GM23338 (cell line): ENCODE measurements around the gene HBQ1.

Source experiments
- CTCF ChIP-seq, 2 experiments: fragments of 200-600 bp in 1 of 2; sonication (generic) in 1 of 2; conservative IDR thresholded peaks; 2 replicates each; pipeline versions ENCODE4 v1.5.1 to v1.6.1; 2016 to 2017; ENCODE audit warnings: antibody characterized with exemption in 2 of 2, low read depth in 2 of 2, mild to moderate bottlenecking in 2 of 2, moderate library complexity in 1 of 2
- POLR2AphosphoS5 ChIP-seq: IDR thresholded peaks from 2 replicates; pipeline ENCODE4 v1.6.1; 2016; ENCODE audit warnings: antibody characterized with exemption, low read depth
- REST ChIP-seq: IDR thresholded peaks from one replicate; pipeline ENCODE4 v1.6.1; 2018; ENCODE audit warnings: antibody characterized with exemption; ENCODE audit not compliant: unreplicated experiment
- ZNF331 ChIP-seq: fragments of 250-450 bp; sonication (Bioruptor Pico); IDR thresholded peaks from 2 replicates; pipeline ENCODE4 v1.5.0; 2020; ENCODE audit warnings: low read depth, mild to moderate bottlenecking, moderate library complexity

GRCh38 chr16:178668-179015 is 1.6 kb upstream of the HBQ1 start:
- TF ChIP-seq POLR2AphosphoS5 = no peak
- TF ChIP-seq CTCF (conservative IDR thresholded peaks at IDR 0.05; ENCODE audit: low read depth in 2 of 2) = no peak
- no peak for TF ChIP-seq REST
- TF ChIP-seq ZNF331 (CRISPR knock-in tag) = no peak
